Fibroblast of the aortic adventitia (primary cell): ENCODE results near the gene NTRK1. TPM values are rescaled to one million over a fixed set of nuclear protein-coding genes. Genes with fewer than 3 reads are reported as not detected.

Source experiments
- DNase-seq: peaks from one replicate; pipeline ENCODE4 v3.0.0-alpha.2; 2010; ENCODE audit warnings: low read depth
- H3K4me3 ChIP-seq: 2 replicates; pipeline ENCODE4 v1.5.1; 2011; ENCODE audit warnings: low read depth, mild to moderate bottlenecking, control low read depth, low read length, moderate library complexity
- total RNA-seq: library from RNA; depleted of rRNA; stranded (reverse); fragments of >200 nt; gene quantifications from 2 replicates; pipeline ENCODE4 v1.2.3, GENCODE V29; 2012; ENCODE audit warnings: low replicate concordance
- TF ChIP-seq, protein P1 (sequence below): IDR thresholded peaks from 2 replicates; pipeline ENCODE4 v1.5.1; 2011; ENCODE audit warnings: mild to moderate bottlenecking, low read length, control low read depth, inconsistent platforms; ENCODE audit not compliant: insufficient read depth

NTRK1 gene
- total RNA-seq, 1 donor, result 0.09 TPM

DNA sequence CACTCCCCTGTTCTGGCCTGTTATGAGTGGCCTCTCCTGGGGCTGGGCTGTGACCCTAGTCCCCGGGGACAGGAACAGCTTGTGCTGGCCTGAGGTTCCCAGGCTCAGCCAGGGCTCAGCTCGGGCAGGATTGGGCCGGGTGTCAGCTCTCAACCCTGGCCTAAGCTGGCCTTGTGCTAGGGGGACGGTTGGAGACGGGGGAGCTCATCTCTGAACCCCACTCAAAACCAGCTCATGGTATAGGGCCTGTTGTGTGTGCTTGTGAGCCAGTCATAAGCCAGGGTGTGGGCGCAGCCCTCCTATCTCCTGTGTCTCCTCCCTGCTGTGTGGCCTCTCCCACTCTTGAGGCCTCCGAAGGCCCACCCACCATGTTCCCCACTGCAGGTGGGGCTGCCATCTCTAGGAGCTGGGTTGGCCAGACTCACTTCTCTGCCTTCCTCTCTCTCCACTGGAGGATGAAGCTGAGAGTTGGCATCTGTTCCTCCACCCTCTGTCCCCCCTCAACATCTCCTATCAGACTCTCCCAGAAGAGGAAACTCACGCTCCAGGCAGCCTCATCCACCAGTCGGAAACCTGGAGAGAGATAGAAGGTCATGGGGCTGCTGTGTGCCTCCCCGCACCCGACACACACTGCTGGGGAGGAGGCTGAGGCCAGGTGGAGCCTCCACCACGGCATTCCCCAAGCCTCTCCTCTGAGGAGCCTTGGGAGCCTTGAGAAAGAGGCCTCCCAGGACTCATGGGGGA is 34.2 kb downstream of the NTRK1 start:
- H3K4me3 ChIP-seq, result peak overlapping the region; percentile 74
- peak; percentile 63 for DNase-seq
- TF ChIP-seq, protein P1, sequence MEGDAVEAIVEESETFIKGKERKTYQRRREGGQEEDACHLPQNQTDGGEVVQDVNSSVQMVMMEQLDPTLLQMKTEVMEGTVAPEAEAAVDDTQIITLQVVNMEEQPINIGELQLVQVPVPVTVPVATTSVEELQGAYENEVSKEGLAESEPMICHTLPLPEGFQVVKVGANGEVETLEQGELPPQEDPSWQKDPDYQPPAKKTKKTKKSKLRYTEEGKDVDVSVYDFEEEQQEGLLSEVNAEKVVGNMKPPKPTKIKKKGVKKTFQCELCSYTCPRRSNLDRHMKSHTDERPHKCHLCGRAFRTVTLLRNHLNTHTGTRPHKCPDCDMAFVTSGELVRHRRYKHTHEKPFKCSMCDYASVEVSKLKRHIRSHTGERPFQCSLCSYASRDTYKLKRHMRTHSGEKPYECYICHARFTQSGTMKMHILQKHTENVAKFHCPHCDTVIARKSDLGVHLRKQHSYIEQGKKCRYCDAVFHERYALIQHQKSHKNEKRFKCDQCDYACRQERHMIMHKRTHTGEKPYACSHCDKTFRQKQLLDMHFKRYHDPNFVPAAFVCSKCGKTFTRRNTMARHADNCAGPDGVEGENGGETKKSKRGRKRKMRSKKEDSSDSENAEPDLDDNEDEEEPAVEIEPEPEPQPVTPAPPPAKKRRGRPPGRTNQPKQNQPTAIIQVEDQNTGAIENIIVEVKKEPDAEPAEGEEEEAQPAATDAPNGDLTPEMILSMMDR, result no peak

DNA sequence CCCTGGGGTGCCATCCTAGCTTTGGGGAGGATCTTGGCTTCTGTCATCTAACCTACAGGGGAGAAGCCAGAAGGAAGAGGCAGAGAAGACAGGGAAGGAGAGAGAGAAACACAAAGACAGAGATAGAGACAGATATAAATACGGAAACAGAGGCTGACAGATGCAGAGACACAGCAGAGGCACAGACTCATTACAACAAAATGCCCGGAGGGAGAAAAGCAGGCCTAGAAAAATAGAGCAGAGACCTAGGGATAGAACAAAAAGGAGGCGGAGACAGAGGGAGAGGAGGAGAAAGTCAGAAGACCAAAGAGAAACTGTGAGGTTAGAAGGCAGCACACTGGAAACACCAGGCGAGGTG is 34.8 kb downstream of the NTRK1 start:
- peak overlapping the region; percentile 74 for H3K4me3 ChIP-seq
- TF ChIP-seq, protein P1, result no peak

DNA sequence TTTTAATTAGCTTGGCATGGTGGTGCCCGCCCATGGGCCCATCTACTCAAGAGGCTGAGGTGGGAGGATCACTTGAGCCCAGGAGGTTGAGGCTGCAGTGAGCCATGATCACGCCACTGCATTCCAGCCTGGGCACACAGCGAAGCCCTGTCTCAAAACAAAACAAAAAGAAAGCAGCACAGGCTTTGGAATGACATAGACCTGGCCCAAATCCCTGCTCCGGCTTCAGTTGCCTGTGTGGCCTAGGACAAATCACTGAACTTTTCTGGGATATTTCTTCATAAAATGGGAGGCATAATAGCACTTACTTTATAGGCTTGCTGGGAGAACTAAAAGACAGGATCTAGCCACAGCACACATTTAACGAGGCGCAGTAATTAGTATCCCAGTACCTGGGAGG is 35.3 kb downstream of the NTRK1 start:
- peak; percentile 63 for DNase-seq
- H3K4me3 ChIP-seq, result peak overlapping the region; percentile 25

More for the DNA sequence above, 34.8 kb downstream of the NTRK1 start:
- peak; percentile 58 for DNase-seq

DNA sequence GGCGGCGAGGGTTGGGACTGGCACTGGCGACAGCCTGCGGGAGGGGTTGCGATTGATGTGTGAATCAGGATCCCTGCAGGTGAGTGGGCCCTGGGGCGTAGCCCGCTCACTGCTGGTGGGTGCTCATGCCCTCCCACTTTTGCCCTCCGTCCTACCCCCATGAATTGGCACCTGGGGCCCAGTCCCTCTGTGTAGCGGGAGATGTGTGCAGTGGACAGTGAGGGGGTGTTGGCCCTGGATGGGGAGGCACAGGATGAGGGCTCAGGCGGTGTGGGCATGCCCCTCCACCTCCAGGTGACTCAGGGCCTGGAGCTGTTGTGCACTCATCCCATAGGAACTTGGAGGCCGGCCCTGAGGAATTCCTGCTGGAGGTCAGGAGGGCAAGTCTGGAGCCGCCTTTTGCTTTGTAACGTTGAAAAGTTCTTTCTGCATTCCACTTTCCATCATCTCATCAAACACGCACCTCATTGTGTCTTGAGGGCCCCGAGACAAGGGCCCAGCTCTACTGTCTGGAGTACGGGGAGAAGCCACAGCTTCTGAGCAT is 35.9 kb downstream of the NTRK1 start:
- H3K4me3 ChIP-seq, result peak overlapping the region; percentile 40
- DNase-seq, result peak; percentile 91
- TF ChIP-seq, protein P1, result no peak

More for the DNA sequence above, 35.3 kb downstream of the NTRK1 start:
- TF ChIP-seq, protein P1, result no peak

- peak; percentile 71 for DNase-seq
- peak overlapping the region; percentile 40 for H3K4me3 ChIP-seq
- TF ChIP-seq, protein P1, result no peak
Measured at GRCh38 chr1:156897078-156897825, 36.6 kb downstream of the NTRK1 start.

GRCh38 chr1:156898161-156898566 is 37.5 kb downstream of the NTRK1 start:
- DNase-seq, result peak; percentile 69
- TF ChIP-seq, protein P1, result no peak
- H3K4me3 ChIP-seq, result peak overlapping the region; percentile 37
